BLaER1 treated with 17β-estradiol and CSF1 and Interleukin-3, amounts not matched to agents 10 nM and 100 nM (cell line): Measurements from ENCODE around the gene PLOD1.

Experiments used
- H3K27ac ChIP-seq, 11 experiments: shearing (Covaris generic); formaldehyde crosslinking; 2 replicates each; pipeline ENCODE4 v1.8.1; 2022
- H3K27me3 ChIP-seq, 11 experiments: shearing (Covaris generic); formaldehyde crosslinking; 2 replicates each; pipeline ENCODE4 v1.8.1; 2022
- H3K36me3 ChIP-seq, 11 experiments: shearing (Covaris generic); formaldehyde crosslinking; 2 replicates each; pipeline ENCODE4 v1.8.1; 2022
- H3K4me1 ChIP-seq, 10 experiments: shearing (Covaris generic); formaldehyde crosslinking; 2 replicates each; pipeline ENCODE4 v1.8.1; 2022
- H3K4me2 ChIP-seq, 11 experiments: shearing (Covaris generic); formaldehyde crosslinking; 2 replicates each; pipeline ENCODE4 v1.8.1; 2022
- H3K4me3 ChIP-seq, 10 experiments: shearing (Covaris generic); formaldehyde crosslinking; 2 replicates each; pipeline ENCODE4 v1.8.1; 2022
- H3K9ac ChIP-seq, 11 experiments: shearing (Covaris generic); formaldehyde crosslinking; 2 replicates each; pipeline ENCODE4 v1.8.1; 2022
- H3K9me3 ChIP-seq, 11 experiments: shearing (Covaris generic); formaldehyde crosslinking; replicated peaks in 1 of 11; 2 replicates each; pipeline ENCODE4 v1.8.1; 2022
- H4K20me1 ChIP-seq, 11 experiments: shearing (Covaris generic); formaldehyde crosslinking; 2 replicates each; pipeline ENCODE4 v1.8.1; 2022
- Cebpa-rat ChIP-seq, 11 experiments: shearing (Covaris generic); IDR thresholded peaks; 2 replicates each; pipeline ENCODE4 v1.8.1; 2022

Gene PLOD1

DNA sequence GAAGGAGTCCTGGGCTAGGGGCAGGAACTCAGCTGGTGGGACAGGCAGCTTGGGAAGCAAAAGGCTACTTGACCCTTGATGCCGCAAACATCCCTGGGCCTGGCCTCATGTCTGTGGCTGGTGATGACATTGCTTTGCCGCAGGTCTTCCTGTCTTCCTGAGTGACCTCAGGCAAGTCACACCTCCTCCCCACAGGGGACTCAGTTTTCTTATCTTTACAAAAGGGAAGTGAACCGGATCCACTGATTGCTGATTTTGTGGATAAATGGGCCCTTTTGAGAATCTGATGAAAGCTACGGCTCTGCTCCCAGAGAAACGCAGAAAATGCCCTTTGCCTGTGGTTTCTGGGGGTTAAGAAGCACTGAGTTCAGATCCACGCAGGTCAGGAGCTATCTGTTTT, 20.7 kb downstream of the PLOD1 start:
- TF ChIP-seq Cebpa-rat (IDR thresholded peaks at IDR 0.05), result no peak
- Histone ChIP-seq H3K27me3 (no peaks in the 10 kb centered on the region), H3K9ac (no peak overlapping the region), H3K27ac (no peak overlapping the region), H4K20me1 (peaks cover 0 to 22% (median 0%) of the 10 kb centered on the region in 11 experiments; a peak in 2 of 22 replicates), H3K9me3 (no peaks in the 10 kb centered on the region), H3K4me3 (no peak overlapping the region), H3K36me3 (peaks cover 37 to 96% (median 84%) of the 10 kb centered on the region in 11 experiments), H3K4me2 (no peak overlapping the region), H3K4me1 (peaks cover 0 to 5% (median 1%) of the 10 kb centered on the region in 10 experiments; a peak in 10 of 20 replicates)

DNA sequence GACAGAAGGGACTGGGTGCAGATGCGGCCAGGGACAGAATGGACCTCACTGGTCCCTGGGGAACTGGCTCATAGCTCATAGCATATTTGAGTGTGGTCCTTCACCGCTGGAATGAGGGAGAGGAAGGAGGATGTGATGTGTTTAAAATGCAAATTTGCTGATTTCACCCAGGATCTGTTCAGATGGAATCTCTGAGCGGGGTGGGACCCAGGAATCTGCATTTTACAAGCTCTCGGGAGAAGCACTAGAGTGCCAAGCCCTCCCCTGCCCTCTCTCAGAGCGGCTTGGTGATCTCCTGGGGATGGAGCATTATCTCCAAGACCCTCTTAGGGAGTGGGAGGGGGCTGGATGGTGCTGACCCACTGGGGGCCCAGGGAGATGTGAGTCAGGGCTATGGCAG, 22.9 kb downstream of the PLOD1 start:
- Histone ChIP-seq H4K20me1 (peaks cover 0 to 22% (median 0%) of the 10 kb centered on the region in 11 experiments; a peak in 2 of 22 replicates), H3K27me3 (no peaks in the 10 kb centered on the region), H3K9me3 (no peaks in the 10 kb centered on the region), H3K4me2 (no peak overlapping the region), H3K4me3 (no peak overlapping the region), H3K4me1 (peaks cover 0 to 22% (median 15%) of the 10 kb centered on the region in 10 experiments; a peak in 12 of 20 replicates), H3K9ac (no peak overlapping the region), H3K36me3 (peaks cover 41 to 94% (median 82%) of the 10 kb centered on the region in 11 experiments), H3K27ac (no peak overlapping the region)
- TF ChIP-seq Cebpa-rat (IDR thresholded peaks at IDR 0.05), result no peak

DNA sequence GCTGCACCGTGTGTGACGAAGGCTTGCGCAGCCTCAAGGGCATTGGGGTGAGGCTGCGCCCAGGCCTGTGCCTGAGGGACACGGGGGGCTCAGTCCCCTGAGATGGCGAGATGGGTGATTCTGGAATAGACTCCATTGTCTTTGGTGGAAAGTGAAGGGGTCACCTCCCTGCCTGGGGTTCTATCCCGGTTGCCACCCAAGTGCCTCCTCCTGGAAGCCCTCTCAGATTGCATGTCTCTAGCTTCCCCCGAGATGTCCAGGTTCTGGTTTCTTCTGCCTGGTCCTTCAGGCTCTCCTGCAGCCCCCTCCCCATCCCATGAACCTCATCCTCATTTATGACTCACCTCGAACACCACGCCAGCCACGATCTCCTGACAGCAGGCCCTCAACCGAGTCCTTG, 23.4 kb downstream of the PLOD1 start:
- Histone ChIP-seq H3K9ac (no peak overlapping the region), H3K4me1 (peaks cover 0 to 22% (median 15%) of the 10 kb centered on the region in 10 experiments; a peak in 12 of 20 replicates), H3K4me3 (no peak overlapping the region), H3K9me3 (no peaks in the 10 kb centered on the region), H3K27ac (no peak overlapping the region), H3K4me2 (no peak overlapping the region), H3K27me3 (no peaks in the 10 kb centered on the region), H3K36me3 (peaks cover 43 to 94% (median 82%) of the 10 kb centered on the region in 11 experiments), H4K20me1 (peaks cover 0 to 20% (median 0%) of the 10 kb centered on the region in 11 experiments; a peak in 2 of 22 replicates)
- no peak for TF ChIP-seq Cebpa-rat (IDR thresholded peaks at IDR 0.05)

DNA sequence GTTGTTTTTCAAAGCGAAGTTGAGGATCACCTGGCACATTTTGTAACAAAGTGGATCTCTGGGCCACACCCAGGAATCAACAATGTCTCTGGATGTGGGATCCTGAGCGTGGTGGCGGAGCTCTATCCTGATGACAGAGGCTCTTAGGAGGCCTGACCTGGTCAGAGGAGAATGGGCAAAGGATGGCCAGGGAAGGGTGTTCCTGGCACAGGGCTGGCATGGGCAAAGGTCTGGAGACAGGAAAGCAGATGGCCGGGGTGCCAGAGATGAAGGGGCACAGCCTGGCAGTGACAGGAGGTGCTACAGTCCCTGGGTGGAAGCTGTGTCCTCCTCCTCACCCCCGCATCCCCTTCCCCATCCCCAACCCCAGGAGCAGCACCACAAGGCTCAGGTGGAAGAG, 25.8 kb downstream of the PLOD1 start:
- peaks cover 0 to 15% (median 0%) of the 10 kb centered on the region in 11 experiments; a peak in 1 of 22 replicates for H4K20me1 ChIP-seq
- H3K4me2 ChIP-seq, result peak overlapping the region in 6 of 11 experiments; percentile 27 to 75 (median 57); a peak in 10 of 22 replicates
- no peaks in the 10 kb centered on the region for H3K9me3 ChIP-seq
- H3K4me3 ChIP-seq, result no peak overlapping the region
- no peaks in the 10 kb centered on the region for H3K27me3 ChIP-seq
- peak overlapping the region in 6 of 11 experiments; percentile 56 to 81 (median 70); a peak in 5 of 22 replicates for H3K27ac ChIP-seq
- peak overlapping the region in 2 of 11 experiments; percentile 35 to 60; a peak in 4 of 22 replicates for H3K9ac ChIP-seq
- H3K4me1 ChIP-seq, result peaks cover 0 to 22% (median 15%) of the 10 kb centered on the region in 10 experiments; a peak in 15 of 20 replicates
- no peak for TF ChIP-seq Cebpa-rat (IDR thresholded peaks at IDR 0.05)
- H3K36me3 ChIP-seq, result peaks cover 48 to 94% (median 82%) of the 10 kb centered on the region in 11 experiments

DNA sequence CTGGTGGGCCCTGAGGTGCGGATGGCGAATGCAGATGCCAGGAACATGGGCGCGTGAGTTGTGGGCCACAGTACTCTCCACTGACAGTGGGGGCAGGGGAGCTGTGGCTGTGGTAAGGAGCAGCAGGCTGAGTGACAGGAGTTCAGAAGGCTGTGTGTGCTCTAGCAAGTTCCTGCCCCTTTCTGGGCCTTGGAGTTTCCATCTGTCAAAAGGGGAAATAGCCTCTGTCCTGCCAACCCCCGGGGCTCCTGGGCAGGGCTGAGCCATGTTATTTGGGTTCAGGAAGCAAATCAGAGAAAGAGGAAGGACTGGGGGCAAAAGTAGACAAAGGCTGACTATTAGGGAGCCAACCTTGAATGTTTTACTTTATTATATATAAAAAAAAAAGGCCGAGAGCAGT, 26.2 kb downstream of the PLOD1 start:
- Histone ChIP-seq H4K20me1 (peaks cover 0 to 15% (median 0%) of the 10 kb centered on the region in 11 experiments; a peak in 1 of 22 replicates), H3K36me3 (peaks cover 52 to 94% (median 83%) of the 10 kb centered on the region in 11 experiments), H3K4me3 (no peak overlapping the region; a peak in 1 of 20 replicates), H3K4me1 (peaks cover 0 to 22% (median 15%) of the 10 kb centered on the region in 10 experiments; a peak in 15 of 20 replicates), H3K27ac (peak overlapping the region in 9 of 11 experiments; percentile 36 to 81 (median 60); a peak in 15 of 22 replicates), H3K9me3 (no peaks in the 10 kb centered on the region), H3K9ac (peak overlapping the region in 9 of 11 experiments; percentile 9 to 61 (median 52); a peak in 17 of 22 replicates), H3K4me2 (peak overlapping the region in 7 of 11 experiments; percentile 7 to 75 (median 56); a peak in 12 of 22 replicates), H3K27me3 (no peaks in the 10 kb centered on the region)
- TF ChIP-seq Cebpa-rat (IDR thresholded peaks at IDR 0.05), result no peak

DNA sequence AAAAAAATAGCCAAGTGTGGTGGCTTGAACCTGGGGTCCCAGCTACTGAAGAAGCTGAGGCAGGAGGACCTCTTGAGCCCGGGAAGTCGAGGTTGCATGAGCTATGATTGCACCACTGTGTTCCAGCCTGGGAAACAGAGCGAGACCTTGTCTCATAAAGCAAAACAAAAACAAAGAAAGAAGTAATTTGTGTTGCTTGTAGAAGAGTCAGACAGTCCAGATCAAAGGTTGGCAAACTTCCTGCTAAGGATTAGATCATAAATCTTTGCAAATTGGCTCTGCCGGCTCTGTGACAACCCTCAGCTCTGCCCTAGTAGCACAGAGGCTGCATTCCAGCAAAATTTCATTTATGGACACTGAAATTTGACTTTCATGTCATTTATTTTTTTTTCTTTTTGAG, 26.7 kb downstream of the PLOD1 start:
- H3K36me3 ChIP-seq, result peaks cover 53 to 93% (median 86%) of the 10 kb centered on the region in 11 experiments
- peak overlapping the region in 9 of 11 experiments; percentile 36 to 81 (median 60); a peak in 16 of 22 replicates for H3K27ac ChIP-seq
- H3K9me3 ChIP-seq, result no peaks in the 10 kb centered on the region
- no peaks in the 10 kb centered on the region for H3K27me3 ChIP-seq
- H3K9ac ChIP-seq, result peak overlapping the region in 9 of 11 experiments; percentile 9 to 61 (median 52); a peak in 15 of 22 replicates
- TF ChIP-seq Cebpa-rat (IDR thresholded peaks at IDR 0.05), result no peak
- H3K4me3 ChIP-seq, result no peak overlapping the region; a peak in 1 of 20 replicates
- peaks cover 0 to 22% (median 15%) of the 10 kb centered on the region in 10 experiments; a peak in 15 of 20 replicates for H3K4me1 ChIP-seq
- peak overlapping the region in 7 of 11 experiments; percentile 7 to 75 (median 56); a peak in 12 of 22 replicates for H3K4me2 ChIP-seq
- H4K20me1 ChIP-seq, result peaks cover 0 to 14% (median 0%) of the 10 kb centered on the region in 11 experiments; a peak in 1 of 22 replicates

DNA sequence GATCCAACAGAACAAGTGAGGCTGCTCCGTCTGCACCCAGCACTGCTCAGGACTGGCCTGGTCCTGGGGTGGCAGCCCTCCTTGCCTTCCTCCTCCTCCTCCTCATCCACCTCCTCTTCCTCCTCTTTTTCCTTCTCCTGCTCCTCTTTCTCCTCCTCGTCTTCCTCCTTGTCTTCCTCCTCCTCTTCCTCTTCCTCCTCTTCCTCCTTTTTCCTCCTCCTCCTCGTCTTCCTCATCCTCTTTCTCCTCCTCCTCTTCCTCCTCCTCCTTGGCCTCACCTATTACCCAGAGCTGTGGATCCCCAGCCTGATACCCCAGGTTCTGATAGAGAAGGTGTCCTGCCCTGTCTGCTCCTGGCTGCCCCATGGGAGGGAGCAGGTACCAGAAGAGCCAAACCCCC, 29.1 kb downstream of the PLOD1 start:
- H3K4me1 ChIP-seq, result peaks cover 0 to 26% (median 17%) of the 10 kb centered on the region in 10 experiments; a peak in 16 of 20 replicates
- H3K9me3 ChIP-seq, result no peaks in the 10 kb centered on the region
- peaks cover 33 to 91% (median 73%) of the 10 kb centered on the region in 11 experiments for H3K36me3 ChIP-seq
- no peak overlapping the region for H3K4me3 ChIP-seq
- H4K20me1 ChIP-seq, result peaks cover 0 to 9% (median 0%) of the 10 kb centered on the region in 11 experiments; a peak in 3 of 22 replicates
- no peak overlapping the region for H3K27ac ChIP-seq
- H3K4me2 ChIP-seq, result no peak overlapping the region
- no peak overlapping the region for H3K9ac ChIP-seq
- no peaks in the 10 kb centered on the region for H3K27me3 ChIP-seq
- TF ChIP-seq Cebpa-rat (IDR thresholded peaks at IDR 0.05), result no peak

DNA sequence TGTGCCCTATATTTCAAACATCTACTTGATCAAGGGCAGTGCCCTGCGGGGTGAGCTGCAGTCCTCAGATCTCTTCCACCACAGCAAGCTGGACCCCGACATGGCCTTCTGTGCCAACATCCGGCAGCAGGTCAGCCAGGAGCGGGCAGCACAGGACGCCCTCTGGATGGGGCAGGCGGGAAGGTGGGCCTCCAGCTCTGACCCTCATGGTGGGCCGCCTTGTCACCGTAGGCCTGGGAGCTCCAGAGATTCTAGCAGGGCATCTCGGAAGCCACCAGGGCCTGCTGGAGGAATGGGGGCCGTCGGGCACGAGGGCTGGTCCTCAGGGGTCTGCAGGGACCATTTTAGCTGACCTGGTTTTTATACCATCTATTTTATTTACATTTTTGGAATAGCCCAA, 30.1 kb downstream of the PLOD1 start:
- Histone ChIP-seq H3K36me3 (peaks cover 32 to 92% (median 79%) of the 10 kb centered on the region in 11 experiments), H3K27me3 (no peaks in the 10 kb centered on the region), H3K4me2 (no peak overlapping the region), H4K20me1 (peaks cover 0 to 9% (median 0%) of the 10 kb centered on the region in 11 experiments; a peak in 3 of 22 replicates), H3K4me3 (no peak overlapping the region), H3K9me3 (no peaks in the 10 kb centered on the region), H3K27ac (no peak overlapping the region), H3K9ac (0 out of 22 replicates have a peak overlapping the region, but pooled peaks of 2 of the 11 experiments have one; percentile 10 to 29), H3K4me1 (peaks cover 0 to 26% (median 17%) of the 10 kb centered on the region in 10 experiments; a peak in 16 of 20 replicates)
- TF ChIP-seq Cebpa-rat (IDR thresholded peaks at IDR 0.05), result no peak

DNA sequence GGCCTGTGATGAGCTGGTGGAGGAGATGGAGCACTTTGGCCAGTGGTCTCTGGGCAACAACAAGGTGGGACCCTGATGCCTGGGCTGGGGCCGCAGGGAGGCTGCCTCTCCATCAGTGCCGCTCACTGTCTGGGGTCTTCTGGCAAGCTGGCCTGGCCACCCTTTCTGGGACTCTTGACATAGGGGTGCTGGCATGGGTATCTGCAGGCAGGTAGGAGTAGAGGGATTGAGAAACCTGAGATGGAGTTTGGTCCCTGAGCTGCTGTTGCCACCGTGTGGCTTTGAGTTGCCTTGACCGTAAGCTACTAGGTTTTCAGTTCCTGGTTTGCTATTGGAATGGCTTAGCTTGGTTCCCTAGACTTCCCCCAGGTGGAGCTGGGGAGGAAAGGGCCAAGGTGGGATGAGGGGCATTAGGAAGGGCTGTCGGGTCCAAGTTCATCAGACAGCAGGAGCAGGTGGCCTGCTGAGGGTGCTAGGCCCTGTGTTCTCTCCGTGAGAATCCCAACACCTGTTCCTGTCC, 32.6 kb downstream of the PLOD1 start:
- Histone ChIP-seq H3K4me3 (no peak overlapping the region), H3K9ac (peak overlapping the region in 3 of 11 experiments; percentile 29 to 34 (median 31); a peak in 4 of 22 replicates), H3K36me3 (peaks cover 21 to 91% (median 64%) of the 10 kb centered on the region in 11 experiments), H4K20me1 (peaks cover 0 to 9% (median 0%) of the 10 kb centered on the region in 11 experiments; a peak in 3 of 22 replicates), H3K27me3 (no peaks in the 10 kb centered on the region), H3K4me2 (peak overlapping the region in 1 of 11 experiments; percentile 6; a peak in 1 of 22 replicates), H3K9me3 (no peaks in the 10 kb centered on the region), H3K4me1 (peaks cover 0 to 13% (median 9%) of the 10 kb centered on the region in 10 experiments; a peak in 11 of 20 replicates), H3K27ac (peak overlapping the region in 1 of 11 experiments; percentile 32; a peak in 1 of 22 replicates)
- TF ChIP-seq Cebpa-rat (IDR thresholded peaks at IDR 0.05), result no peak
